ENCODE results near the gene RBMS3. TPM values are rescaled to one million over a fixed set of nuclear protein-coding genes. Genes with fewer than 3 reads are reported as not detected.

The RBMS3 gene
- total RNA-seq, 1 donor from 2014 or later: 13.2 TPM

DNA sequence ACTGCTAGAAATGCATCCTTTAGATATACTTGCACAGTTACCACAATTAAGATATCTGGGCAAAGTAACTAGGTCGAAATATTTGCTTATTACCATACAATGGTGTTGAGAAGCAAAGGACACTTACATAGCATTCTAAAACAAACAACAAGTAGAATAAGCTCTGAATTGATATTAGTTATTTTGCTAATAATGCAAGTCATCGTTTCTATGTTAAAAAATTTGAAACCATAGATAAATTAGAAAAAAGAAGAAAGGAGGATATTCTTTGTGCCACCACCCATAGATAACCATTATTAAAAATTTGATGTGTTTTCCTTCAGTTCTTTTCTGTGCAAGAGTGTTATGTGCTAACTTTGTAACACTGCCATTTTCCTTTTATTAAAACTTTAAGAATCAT is 435.3 kb downstream of the RBMS3 start:
- TF ChIP-seq CTCF (conservative IDR thresholded peaks at IDR 0.05; ENCODE audit: low read depth, low read length): no peak
- DNase-seq (ENCODE audit: low read depth): no peak
- H3K4me3 ChIP-seq (ENCODE audit: low read depth, low read length): no peak overlapping the region

- peak; percentile 18 for DNase-seq (ENCODE audit: low read depth)
- H3K4me3 ChIP-seq (ENCODE audit: low read depth, low read length): no peak overlapping the region
- TF ChIP-seq CTCF (conservative IDR thresholded peaks at IDR 0.05; ENCODE audit: low read depth, low read length): no peak
These were observed 437.8 kb downstream of the RBMS3 start for GRCh38 chr3:29718661-29719065.

- no peak for DNase-seq (ENCODE audit: low read depth)
- no peak for TF ChIP-seq CTCF (conservative IDR thresholded peaks at IDR 0.05; ENCODE audit: low read depth, low read length)
- H3K4me3 ChIP-seq (ENCODE audit: low read depth, low read length): no peak overlapping the region
These were observed 439.8 kb downstream of the RBMS3 start for GRCh38 chr3:29720665-29721064.

DNA sequence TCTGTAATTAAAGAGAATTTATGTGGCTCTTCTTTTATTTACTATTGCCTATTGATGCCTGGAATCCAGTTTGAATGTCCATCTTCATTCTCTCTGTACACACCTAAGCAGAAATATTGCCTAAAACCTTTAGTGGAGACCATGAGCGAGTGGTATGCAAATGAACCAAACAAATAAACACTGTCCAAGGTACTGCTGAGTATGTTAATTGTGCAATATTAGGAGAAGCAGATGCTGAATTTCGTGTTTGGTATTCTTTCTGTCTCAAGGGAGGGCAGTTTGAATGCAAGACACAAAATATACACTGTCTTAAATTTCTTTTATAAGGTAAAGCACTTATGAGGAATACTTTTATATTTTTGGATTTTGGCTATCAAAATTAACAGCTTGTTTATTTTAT is 440.9 kb downstream of the RBMS3 start:
- no peak for DNase-seq (ENCODE audit: low read depth)
- no peak overlapping the region for H3K4me3 ChIP-seq (ENCODE audit: low read depth, low read length)
- no peak for TF ChIP-seq CTCF (conservative IDR thresholded peaks at IDR 0.05; ENCODE audit: low read depth, low read length)

GRCh38 chr3:29731050-29731449 is 450.2 kb downstream of the RBMS3 start:
- H3K4me3 ChIP-seq (ENCODE audit: low read depth, low read length): no peak overlapping the region
- DNase-seq (ENCODE audit: low read depth): no peak
- TF ChIP-seq CTCF (conservative IDR thresholded peaks at IDR 0.05; ENCODE audit: low read depth, low read length): no peak

GRCh38 chr3:29741231-29741630 is 460.4 kb downstream of the RBMS3 start:
- TF ChIP-seq CTCF (conservative IDR thresholded peaks at IDR 0.05; ENCODE audit: low read depth, low read length): no peak
- DNase-seq (ENCODE audit: low read depth): no peak

GRCh38 chr3:29745232-29745870 is 464.5 kb downstream of the RBMS3 start:
- no peak for TF ChIP-seq CTCF (conservative IDR thresholded peaks at IDR 0.05; ENCODE audit: low read depth, low read length)
- no peak for DNase-seq (ENCODE audit: low read depth)
- H3K4me3 ChIP-seq (ENCODE audit: low read depth, low read length): no peak overlapping the region

More at GRCh38 chr3:29741231-29741630, 460.4 kb downstream of the RBMS3 start:
- H3K4me3 ChIP-seq (ENCODE audit: low read depth, low read length): no peak overlapping the region

Data from epithelial cell of proximal tubule (primary cell).